NOMO-1 (cell line): Measurements from ENCODE around the gene AOAH.
"Not testable (repeated sequence)": the region's sequence is repeated elsewhere in the genome, so short reads cannot be mapped to it uniquely, and the experiment has no call there.

ENCODE experiments used
- DNase-seq, 2 experiments: peaks; one replicate each; lab custom pipeline; 2025; ENCODE audit not compliant: unreplicated experiment in 2 of 2; lab: John Stamatoyannopoulos, UW

AOAH gene

GRCh38 chr7:36521133-36521532, 203.2 kb downstream of the AOAH start:
- DNase-seq: no peak

- no peak for DNase-seq
These were observed 208.4 kb downstream of the AOAH start for GRCh38 chr7:36515847-36516246.

- DNase-seq: no peak
These were observed 209.7 kb downstream of the AOAH start for GRCh38 chr7:36514289-36515243.

- DNase-seq: no peak
These were observed 210.9 kb downstream of the AOAH start for GRCh38 chr7:36513393-36513792.

GRCh38 chr7:36512616-36513015, 211.7 kb downstream of the AOAH start:
- DNase-seq: no peak

GRCh38 chr7:36509962-36510361, 214.3 kb downstream of the AOAH start:
- DNase-seq: no peak

GRCh38 chr7:36507475-36508440, 216.5 kb downstream of the AOAH start:
- DNase-seq: no peak

GRCh38 chr7:36506820-36507219, 217.5 kb downstream of the AOAH start:
- no peak for DNase-seq

GRCh38 chr7:36506130-36506798, 218.0 kb downstream of the AOAH start:
- no peak for DNase-seq

GRCh38 chr7:36504617-36505016, 219.7 kb downstream of the AOAH start:
- DNase-seq: not testable (repeated sequence)

- not testable (repeated sequence) for DNase-seq
These were observed 220.1 kb downstream of the AOAH start for GRCh38 chr7:36504216-36504615.

GRCh38 chr7:36497775-36498174, 226.5 kb downstream of the AOAH start:
- DNase-seq: no peak

- not testable (repeated sequence) for DNase-seq
These were observed 227.1 kb downstream of the AOAH start for GRCh38 chr7:36497176-36497575.

- DNase-seq: no peak
These were observed 227.7 kb downstream of the AOAH start for GRCh38 chr7:36496576-36496975.

- no peak for DNase-seq
These were observed 233.0 kb downstream of the AOAH start for GRCh38 chr7:36491317-36491716.

- DNase-seq: no peak
These were observed 233.9 kb downstream of the AOAH start for GRCh38 chr7:36490419-36490830.

GRCh38 chr7:36488672-36489071, 235.6 kb downstream of the AOAH start:
- DNase-seq: not testable (repeated sequence)

GRCh38 chr7:36487756-36488336, 236.4 kb downstream of the AOAH start:
- peak; percentile 38 to 72 for DNase-seq

GRCh38 chr7:36486336-36486735, 238.0 kb downstream of the AOAH start:
- DNase-seq: no peak

GRCh38 chr7:36484265-36484664, 240.0 kb downstream of the AOAH start:
- no peak for DNase-seq
